HG02970 (cell line): ENCODE results near the gene PARVB.

Experiments used
- ATAC-seq: cut with Tn5 transposase; IDR thresholded peaks from one replicate; pipeline ENCODE4 v1.9.1; 2021; ENCODE audit warnings: mild to moderate bottlenecking, moderate library complexity, moderate number of reproducible peaks; ENCODE audit not compliant: unreplicated experiment, low FRiP score

The PARVB gene

DNA sequence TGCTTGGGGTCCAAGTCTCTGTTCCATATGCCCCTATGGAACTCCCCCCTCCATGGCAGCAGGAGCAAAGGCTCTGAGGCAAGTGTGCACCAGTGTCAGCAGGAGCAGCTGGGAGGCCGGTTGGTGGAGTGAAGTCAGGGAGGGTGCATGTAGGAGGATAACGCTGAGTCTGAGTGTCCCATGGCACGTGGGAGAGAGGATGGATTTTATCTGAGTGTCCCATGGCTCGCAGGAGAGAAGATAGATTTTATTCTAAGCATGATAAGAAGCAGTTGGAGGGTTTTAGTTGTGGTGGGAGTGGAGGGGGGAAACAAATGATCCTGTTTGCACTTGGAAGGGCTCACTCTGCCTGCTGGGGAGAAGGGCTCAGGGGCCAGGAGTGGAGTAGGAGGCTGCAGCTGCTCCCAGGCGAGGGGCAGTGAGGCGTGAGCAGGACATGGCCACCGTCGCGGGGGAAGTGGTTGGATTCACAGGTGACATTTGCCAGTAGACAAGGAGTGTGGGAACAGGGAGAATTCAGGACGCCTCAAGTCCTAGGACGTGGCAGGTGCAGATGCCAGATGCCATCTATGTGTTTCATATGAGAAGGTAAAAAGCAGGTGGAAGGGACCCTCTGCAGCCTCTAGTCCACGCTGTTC is 123.0 kb downstream of the PARVB start:
- ATAC-seq: no peak

DNA sequence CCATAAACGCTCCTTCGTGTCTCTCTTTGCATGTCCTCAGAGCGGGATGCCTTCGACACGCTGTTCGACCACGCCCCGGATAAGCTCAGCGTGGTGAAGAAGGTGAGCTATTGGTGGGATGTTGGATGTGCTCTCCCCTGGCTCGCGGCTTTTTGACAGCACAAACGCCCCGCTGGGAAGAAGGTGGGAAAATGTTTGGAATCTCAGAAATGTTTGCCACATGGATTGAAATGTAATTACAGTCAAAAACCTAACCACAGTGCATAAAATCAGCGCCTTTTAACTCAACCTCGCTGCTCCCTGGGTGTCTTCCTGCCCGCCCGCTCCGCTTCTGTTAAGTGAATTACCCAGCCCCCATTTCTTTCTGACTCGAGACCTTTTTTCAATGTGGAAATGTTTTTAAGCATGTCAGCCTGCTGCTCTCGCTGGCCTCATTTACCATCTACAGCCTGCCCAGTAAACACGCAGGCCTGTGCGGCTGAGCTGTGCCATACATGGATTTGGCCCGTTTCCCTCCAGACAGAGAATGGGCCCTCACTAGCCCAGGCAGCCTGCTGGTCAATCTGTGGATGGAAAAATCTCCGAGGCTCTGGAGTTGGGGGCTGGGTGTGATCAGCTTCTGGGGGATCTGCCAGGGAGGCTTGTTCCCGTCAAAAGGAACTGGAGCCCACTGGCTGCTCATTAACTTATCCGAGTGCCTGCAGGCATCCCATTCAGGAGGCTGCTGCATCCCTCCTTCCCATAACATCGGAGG is 123.9 kb downstream of the PARVB start:
- no peak for ATAC-seq

DNA sequence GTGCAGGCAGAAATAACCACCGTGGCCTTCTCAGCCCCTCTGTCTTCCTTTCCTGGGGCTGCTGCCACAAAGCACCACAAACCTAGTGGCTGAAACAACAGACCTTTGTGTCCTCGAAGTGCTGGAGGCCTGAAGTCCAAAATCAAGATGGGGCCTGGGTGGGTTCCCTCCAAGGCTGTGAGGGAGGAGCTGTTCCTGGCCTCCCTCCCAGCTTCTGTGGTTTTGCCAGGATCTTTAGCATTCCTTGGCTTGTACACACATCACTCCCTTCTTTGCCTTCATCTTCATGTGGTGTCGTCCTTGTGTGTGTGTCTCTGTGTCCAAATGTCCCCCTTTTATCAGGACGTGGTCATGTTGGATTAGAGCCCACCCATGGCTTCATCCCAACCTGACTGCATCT is 127.6 kb downstream of the PARVB start:
- ATAC-seq: no peak

DNA sequence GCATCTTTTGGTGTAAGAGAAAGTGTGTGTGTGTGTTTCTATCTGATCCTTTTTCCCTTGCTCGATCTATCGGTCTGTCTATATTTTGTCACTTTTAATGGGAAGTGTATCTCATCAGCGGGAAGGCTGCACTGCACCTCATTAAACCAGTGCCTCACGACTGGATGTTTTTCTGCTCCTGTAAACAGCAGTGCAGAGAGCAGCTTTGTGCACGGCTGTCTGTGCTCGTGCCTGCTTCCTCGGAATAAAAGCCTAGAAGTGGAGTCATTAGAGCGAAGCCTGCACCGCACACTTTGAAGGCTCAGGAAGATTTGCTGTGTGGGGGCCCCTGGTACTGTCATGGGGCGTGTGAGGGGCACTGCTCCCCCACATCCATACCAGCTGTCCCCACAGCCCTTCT is 129.6 kb downstream of the PARVB start:
- ATAC-seq: no peak

DNA sequence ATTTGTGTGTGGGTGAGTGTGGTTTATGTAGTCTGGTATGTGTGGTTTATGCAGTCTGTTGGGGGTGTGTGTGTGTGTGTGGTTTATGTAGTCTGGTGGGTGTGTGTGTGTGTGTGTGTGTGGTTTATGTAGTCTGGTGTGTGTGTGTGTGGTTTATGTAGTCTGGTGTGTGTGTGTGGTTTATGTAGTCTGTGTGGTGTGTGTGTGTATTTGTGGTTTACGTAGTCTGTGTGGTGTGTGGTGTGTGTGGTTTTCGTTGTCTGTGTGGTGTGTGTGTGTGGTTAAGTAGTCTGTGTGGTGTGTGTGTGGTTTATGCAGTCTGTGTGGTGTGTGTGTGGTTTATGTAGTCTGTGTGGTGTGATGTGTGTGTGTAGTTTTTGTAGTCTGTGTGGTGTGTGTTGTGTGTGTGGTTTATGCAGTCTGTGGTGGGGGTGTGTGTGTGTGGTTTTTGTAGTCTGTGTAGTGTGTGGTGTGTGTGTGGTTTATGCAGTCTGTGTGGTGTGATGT is 130.4 kb downstream of the PARVB start:
- ATAC-seq: no peak

DNA sequence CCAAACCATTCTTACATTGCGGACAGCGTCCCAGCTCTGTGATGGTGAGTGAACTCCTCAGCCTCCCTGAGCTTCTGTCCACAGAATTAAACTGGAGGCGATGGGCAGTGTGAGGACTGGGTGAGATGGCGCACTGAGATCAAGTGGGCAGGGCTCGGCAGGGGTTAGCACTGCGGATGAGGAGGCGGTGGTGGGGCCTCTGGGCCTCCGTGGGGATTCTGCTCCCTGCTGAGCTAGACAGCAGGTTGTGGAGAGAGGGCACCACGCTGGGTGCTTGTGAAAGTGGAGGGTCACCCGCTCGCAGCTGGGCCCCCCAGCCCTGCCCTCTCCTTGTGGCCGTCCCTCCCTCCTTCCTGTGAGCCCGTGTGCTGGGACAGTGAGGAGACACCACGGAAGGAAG is 131.0 kb downstream of the PARVB start:
- ATAC-seq: no peak

DNA sequence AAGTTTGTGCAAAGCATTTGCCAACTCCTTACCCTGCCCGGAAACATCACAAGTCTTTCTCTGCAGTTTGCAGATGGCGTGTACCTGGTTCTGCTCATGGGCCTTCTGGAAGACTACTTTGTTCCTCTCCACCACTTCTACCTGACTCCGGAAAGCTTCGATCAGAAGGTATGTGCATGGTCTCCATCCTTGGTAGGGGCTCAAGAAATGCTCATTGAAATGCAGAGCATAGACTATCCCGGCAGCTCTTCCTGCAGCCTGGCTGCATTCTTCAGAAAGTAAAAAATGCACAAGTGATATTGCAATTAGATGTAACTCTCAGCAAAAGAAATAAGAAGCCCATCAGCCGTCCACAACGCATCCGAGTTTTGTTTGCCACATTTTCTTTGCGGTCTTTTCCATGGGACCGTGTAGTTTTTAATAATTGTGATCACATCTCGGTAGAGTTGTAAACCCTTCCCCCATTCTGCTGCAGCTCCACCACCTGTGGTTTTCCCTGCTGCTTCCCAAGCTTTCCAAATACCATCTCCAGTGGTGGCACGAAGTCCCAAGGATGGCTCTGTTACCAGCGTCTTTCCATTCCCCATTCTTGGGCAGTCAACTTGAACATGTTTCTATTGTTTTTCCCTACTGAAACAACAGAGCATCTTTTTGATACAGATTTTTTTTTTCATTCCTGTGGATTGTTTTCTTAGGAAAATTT is 134.0 kb downstream of the PARVB start:
- ATAC-seq: no peak

DNA sequence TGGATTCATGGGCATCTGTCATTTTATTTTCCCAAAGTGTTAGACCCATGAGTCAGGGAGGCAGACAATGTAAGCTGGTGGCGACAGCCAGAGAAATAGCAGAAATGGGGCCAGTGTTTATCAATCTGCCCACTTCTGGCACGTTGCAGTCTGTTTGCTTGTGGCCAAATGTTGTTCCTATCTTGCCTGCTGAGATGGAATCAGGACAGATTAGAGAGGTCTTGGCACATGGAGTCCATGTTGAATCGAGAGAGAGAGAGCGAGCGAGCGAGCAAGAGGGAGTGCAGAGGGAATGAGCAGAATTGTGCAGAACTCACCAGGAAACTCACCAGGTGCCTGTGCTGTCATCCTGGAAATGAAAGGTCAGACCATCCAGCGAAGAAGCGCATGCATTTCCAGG is 134.7 kb downstream of the PARVB start:
- ATAC-seq: no peak

DNA sequence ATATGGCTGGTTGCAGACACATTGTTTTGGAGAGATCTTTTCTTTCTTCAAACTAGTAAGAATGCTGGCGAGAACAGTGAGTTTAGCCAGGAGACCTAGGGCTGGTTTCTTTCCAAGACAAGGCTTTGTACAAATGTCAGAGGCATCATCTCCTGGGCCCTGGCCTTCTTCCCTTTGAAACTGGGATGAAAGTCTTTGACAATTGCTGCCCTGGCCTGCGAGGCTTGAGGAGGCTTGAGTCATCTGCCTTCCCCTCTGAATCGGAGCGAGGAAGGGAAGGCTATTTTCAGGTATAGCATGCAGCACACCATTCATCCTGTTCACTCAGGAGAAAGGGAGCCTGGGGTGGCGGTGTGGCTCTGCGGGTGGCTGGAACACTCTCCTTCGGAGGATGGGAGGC is 135.1 kb downstream of the PARVB start:
- no peak for ATAC-seq

DNA sequence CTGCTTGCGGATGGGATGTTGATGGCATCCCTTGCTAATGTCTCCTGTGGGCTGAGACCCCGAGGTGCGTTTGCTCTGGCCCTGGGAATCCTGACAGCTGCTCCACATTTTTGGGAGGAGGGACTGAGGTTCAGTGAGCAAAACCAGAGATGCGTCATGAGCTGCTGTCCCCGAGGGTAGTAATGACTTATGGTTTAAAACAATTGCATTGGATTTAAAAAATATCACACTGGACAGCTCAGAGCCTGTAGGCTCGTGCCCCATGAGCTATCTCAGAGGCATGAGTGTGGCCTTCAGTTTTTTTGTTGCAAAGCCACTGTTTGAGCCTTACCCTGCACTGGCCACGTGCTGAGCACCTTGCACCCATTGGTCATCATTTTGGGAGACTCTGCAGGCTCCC is 135.7 kb downstream of the PARVB start:
- ATAC-seq: no peak

DNA sequence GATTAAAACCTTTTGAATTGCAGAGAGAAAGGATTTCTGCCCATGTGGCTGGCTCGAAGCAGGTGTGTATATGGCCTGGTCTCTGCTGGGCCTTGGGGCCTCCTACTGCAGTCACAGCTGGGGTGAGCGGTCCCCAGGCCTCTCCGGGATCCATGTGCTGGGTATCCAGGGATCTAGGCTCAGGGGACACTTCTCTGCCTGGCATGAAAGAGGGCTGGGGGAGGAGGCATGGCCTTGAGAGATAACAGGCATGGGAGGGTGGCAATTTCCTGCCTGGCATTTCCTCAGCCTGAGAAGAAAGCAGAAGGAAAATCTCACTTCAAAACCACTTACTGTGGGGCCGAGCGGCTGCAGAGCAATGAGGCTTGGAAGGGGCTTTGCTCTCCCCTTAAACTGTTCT is 136.3 kb downstream of the PARVB start:
- no peak for ATAC-seq

DNA sequence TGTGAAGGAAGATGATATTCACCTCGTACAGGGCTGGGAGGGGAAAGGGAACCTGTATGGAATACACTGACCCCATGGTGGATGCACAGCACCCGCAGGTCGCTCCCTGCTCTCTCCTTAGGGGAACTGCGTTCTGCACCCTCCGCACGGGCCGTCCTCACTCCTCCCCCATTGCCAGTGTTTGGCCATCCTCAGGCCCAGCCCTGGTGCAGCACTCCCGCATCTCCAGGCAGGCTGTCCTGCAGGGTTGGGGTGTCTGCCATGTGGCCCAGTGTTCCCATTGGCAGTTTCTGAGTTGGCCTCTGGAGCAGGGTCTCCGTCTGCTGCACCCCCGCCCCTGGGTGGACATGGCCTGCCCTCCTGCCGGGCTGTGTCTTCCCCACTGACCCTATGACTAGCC is 137.6 kb downstream of the PARVB start:
- ATAC-seq: no peak

DNA sequence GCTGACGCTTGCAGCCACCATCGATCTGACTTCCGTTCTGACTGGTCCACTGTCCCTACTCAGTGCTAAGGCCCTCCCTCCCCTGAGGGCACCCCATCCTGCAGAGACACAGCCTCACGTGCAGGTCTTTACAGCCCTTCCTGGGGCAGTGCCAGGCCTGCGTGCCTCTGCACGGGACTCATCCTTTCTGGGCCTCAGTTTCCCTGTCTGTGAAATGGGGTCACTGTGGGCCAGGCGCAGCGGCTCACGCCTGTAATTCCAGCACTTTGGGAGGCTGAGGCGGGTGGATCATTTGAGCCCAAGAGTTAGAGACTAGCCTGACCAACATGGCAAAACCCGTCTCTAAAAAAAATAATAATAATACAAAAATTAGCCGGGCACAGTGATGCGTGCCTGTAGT is 138.9 kb downstream of the PARVB start:
- no peak for ATAC-seq

DNA sequence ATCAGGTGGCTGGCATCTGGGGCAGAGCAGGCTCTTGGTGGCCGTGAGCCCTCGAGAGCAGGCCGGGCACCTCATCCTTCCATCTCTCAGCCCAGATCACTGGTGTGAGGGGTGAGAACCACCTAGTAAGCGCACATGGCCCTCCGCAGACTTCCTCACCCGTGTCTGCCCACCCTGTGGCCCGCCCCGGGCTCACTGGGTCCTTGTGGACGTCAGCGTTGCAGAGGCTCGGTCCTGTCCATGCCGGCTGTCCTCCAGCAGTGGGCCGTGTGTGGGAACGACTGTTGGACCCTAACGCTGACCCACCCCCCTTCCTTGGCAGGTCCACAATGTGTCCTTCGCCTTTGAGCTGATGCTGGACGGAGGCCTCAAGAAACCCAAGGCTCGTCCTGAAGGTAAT is 139.4 kb downstream of the PARVB start:
- no peak for ATAC-seq

DNA sequence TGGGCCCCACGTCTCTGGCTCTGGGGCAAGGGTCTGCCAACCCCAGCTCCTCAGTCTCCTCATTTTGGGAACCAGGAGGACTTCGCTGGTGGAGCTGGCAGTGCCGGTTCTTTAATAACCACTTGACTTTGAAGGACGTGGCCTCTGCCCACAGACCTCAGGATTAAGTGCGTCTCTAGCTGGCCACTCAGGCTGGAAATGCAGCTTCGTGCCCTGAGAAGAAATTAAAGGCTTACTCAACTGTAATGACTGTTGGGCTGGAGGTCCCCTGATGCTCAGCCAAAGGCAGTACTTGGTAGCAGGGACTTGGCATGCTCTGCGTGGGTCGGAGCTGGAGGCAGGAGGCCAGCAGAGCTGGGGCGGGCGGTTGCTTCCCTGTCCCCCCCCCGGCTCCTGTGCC is 139.9 kb downstream of the PARVB start:
- ATAC-seq: no peak

DNA sequence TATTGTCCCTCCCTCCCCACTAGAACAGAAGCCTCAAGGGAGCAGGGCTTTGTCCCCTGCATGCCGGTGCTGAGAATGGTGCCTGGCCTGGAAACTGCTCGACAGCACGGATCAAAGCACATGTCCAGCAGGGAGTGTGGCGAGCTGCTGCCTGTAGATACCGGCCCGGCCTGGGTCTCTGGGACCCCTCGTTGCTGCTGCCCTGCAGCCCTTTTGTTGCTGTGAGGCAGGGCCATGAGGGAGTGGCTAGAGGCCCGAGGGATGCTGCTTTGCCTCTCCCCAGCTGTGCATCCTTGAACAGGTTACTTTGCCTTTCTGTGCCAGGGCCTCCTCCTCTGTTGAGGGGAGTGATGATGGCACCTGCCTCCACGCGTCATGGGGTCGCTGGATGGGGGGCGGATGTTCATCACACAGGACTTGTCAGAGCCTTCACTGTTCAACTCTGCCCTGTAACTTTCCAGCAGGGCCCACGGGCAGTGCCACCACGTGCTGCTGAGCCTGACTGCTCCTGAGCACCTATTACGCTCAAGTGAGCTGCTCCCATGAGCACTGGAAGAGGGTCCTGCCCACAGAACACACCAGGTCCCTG is 141.3 kb downstream of the PARVB start:
- ATAC-seq: no peak

DNA sequence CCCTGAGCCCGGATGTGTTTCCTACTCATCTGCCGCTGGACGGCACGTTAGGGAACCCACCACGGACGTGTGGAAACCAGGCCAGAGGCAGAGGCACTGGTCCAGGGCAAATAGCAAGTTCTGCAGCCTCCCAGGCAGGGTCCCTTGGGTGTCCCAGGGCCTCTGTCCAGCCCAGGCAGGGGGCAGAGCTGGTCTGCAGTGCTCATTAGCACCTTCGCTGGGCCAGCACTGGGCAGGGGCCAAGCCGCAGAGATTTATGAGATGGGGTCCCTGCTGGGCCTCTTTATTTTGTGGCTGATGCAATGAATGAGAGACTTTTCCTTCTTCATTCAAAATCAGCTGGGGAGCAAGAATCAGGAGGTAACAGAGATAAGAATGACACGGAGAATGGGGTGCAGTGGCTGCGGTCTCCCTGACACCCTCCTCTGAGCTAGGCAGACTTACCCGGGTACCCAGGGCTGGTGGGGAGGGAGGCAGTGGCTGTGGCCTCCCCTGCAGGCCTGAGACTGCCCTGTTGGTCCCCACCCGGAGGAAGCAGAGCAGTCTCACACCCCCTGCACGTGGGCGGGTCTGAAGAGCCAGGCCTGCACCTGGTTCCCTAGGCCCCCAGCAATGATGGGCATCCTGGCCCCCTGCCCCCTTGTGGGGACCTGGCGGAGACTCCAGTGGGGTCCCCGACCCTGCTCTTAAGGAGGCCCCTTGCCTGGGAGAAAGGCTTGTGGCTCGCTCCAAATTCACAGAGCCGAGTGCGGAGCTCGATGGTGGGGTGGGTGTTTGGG is 142.6 kb downstream of the PARVB start:
- no peak for ATAC-seq

DNA sequence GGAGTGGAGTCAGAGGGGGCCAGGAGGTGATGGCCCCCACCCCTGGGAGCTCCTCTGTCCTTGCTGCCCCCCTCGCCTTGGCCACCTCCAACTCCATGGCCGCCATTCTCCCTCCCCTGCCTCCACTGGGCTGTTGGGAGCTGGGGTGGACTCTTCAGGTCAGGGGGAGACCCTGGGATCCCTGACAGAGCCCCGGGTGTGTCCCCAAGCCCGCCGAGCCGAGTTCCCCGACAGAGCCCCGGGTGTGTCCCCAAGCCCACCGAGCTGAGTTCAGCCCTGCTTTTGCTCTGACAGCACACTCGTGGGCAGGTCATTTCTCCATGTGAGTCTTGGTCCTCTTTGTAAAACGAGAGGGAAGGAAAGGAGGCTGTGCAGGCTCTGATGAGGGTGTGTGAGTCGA is 143.4 kb downstream of the PARVB start:
- ATAC-seq: no peak

DNA sequence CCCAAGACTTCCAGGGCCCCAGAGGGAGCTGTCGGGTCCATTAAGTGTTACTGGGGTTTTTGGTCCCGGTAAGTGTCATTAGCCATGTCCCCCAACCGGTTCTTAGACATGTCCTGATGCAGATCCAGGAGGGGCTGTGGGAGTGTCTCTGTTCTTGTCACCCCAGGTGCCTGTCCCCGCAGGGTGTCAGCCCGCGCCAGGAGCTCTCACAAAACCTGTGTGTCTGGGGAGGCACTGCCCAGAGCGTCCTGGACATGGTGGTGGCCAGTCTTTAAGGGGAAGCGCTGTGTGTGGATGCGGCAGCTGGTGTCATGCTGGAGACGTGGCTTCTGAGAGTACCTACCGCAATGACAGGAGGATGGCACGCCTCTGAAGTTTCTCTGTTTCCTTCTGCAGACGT is 144.1 kb downstream of the PARVB start:
- ATAC-seq: no peak

DNA sequence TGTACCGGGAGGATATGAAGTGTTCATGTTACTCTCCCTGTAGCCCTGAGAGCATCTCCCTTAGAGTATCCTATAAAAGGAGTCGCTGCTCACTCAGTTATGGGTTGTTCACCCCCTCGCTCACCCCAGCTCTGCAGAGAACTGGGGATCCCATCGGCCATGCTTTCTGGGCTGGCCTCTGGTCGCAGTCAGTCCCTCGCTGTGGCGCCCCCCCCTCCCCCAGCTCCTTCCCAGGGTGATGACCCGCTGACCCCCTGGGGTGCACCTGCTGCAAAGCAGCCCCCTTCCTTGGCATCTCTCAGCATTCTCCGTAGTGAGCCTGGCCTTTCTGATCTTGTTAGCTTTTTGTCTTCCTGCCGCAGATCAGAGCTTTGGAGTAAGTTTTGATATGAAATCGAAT is 146.4 kb downstream of the PARVB start:
- no peak for ATAC-seq

DNA sequence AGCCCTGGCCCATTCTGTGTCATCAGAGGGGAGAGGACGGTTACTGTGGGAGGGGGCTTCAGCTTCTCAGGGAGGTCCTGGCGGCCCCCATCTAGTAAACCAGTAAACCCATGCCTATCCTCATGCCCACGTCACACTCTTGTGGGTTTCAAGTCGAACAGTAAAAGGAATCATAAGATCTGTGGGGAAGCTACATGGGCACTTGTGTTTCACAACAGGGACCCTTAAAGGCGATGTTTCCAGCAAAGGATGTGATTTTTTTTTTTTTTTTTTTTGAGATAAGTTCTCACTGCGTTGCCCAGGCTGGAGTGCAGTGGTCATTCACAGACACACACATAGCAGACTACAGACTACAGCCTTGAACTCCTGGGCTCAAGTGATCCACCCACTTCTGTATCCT is 147.5 kb downstream of the PARVB start:
- no peak for ATAC-seq
